GM12878 (cell line): ENCODE measurements around the gene SYNGR1. TPM values are rescaled to one million over a fixed set of nuclear protein-coding genes. Genes with fewer than 3 reads are reported as not detected.

Source experiments
- ATAC-seq: fragments of 200-7000 bp; cut with Tn5 transposase; 3 replicates; pipeline ENCODE4 v1.9.1; 2020; ENCODE audit warnings: mild to moderate bottlenecking, moderate library complexity
- BruUV-seq: library from RNA; stranded (reverse); fragments of 400-500 nt; replicated peaks from 2 replicates; lab custom pipeline; 2021; lab: Mats Ljungman, UMichigan
- CTCF ChIA-PET: fragments of 300-600 bp; sonication (Branson Sonifier 250); formaldehyde crosslinking; extraction: SDS; loops from one replicate; lab custom pipeline; 2021; ENCODE audit warnings: inconsistent platforms; lab: Yijun Ruan, JAX
- POLR2A ChIA-PET: fragments of 350-600 bp; formaldehyde crosslinking; extraction: SDS; loops from one replicate; lab custom pipeline; 2021; ENCODE audit warnings: inconsistent platforms; lab: Charles Lee
- RAD21 ChIA-PET: fragments of 300-600 bp; sonication (Branson Sonifier 250); formaldehyde crosslinking; loops from one replicate; lab custom pipeline; 2023; ENCODE audit warnings: antibody characterized with exemption; ENCODE audit not compliant: unreplicated experiment; lab: Charles Lee
- SMC1A ChIA-PET: fragments of 300-600 bp; sonication (Branson Sonifier 250); formaldehyde crosslinking; loops from one replicate; lab custom pipeline; 2023; ENCODE audit not compliant: unreplicated experiment, uncharacterized antibody; lab: Charles Lee
- DNase-seq: peaks from one replicate; pipeline ENCODE4 v3.0.0-alpha.2; 2011; ENCODE audit warnings: low read depth, low spot score
- FAIRE-seq: peaks from 3 replicates; lab custom pipeline; 2011; peaks lifted over from hg19 to GRCh38; lab: Jason Lieb, UNC
- H2AFZ ChIP-seq: 2 replicates; pipeline ENCODE4 v1.6.0; 2011; ENCODE audit warnings: low read depth, low read length, control low read depth; ENCODE audit not compliant: control insufficient read depth
- H3K27ac ChIP-seq: 2 replicates; pipeline ENCODE4 v1.5.1; 2011; ENCODE audit warnings: control low read depth; ENCODE audit not compliant: control insufficient read depth, insufficient read depth
- H3K27me3 ChIP-seq, 2 experiments: replicated peaks in 1 of 2; 2 replicates each; pipeline versions ENCODE4 v1.6.0 to v1.6.1; 2011; ENCODE audit warnings: low read length in 1 of 2; ENCODE audit not compliant: control insufficient read depth in 2 of 2, insufficient read depth in 2 of 2
- H3K36me3 ChIP-seq, 2 experiments: 2 replicates each; pipeline ENCODE4 v1.5.1; 2011; ENCODE audit warnings: low read length in 1 of 2; ENCODE audit not compliant: control insufficient read depth in 2 of 2, insufficient read depth in 2 of 2
- H3K4me1 ChIP-seq: 2 replicates; pipeline ENCODE4 v1.6.1; 2011; ENCODE audit warnings: mild to moderate bottlenecking, low read length, moderate library complexity, mixed read lengths; ENCODE audit not compliant: control insufficient read depth, insufficient read depth
- H3K4me2 ChIP-seq: 2 replicates; pipeline ENCODE4 v1.6.0; 2011; ENCODE audit warnings: control low read depth; ENCODE audit not compliant: control insufficient read depth, insufficient read depth
- H3K4me3 ChIP-seq: fragments of 200-600 bp; sonication (generic); 2 replicates; pipeline ENCODE4 v1.5.1; 2016
- H3K79me2 ChIP-seq: 2 replicates; pipeline ENCODE4 v1.6.0; 2011; ENCODE audit warnings: low read length; ENCODE audit not compliant: control insufficient read depth, insufficient read depth
- H3K9ac ChIP-seq: 2 replicates; pipeline ENCODE4 v1.8.0; 2011; ENCODE audit warnings: low read length, control low read depth, mixed read lengths; ENCODE audit not compliant: control insufficient read depth, insufficient read depth
- H3K9me3 ChIP-seq: replicated peaks from 3 replicates; pipeline ENCODE4 v1.5.1; 2011; ENCODE audit warnings: mild to moderate bottlenecking, low read length; ENCODE audit not compliant: control insufficient read depth, insufficient read depth
- H4K20me1 ChIP-seq: 2 replicates; pipeline ENCODE4 v1.6.0; 2011; ENCODE audit not compliant: control insufficient read depth, insufficient read depth
- CHD1 ChIP-seq: IDR thresholded peaks from 2 replicates; pipeline ENCODE4 v1.6.1; 2012; ENCODE audit warnings: low read depth, low read length, improper control_type of control experiment
- PRDM15 ChIP-seq: fragments of 450-650 bp; formaldehyde crosslinking; IDR thresholded peaks from 2 replicates; pipeline ENCODE4 v1.4.0; 2020; ENCODE audit warnings: mild to moderate bottlenecking, moderate library complexity
- SP1 ChIP-seq: IDR thresholded peaks from one replicate; pipeline ENCODE4 v1.6.1; 2011; ENCODE audit warnings: low read depth, low read length
- SREBF2 ChIP-seq: IDR thresholded peaks from 2 replicates; pipeline ENCODE4 v1.6.1; 2012; ENCODE audit warnings: mild to moderate bottlenecking, low read length
- TCF12 ChIP-seq: IDR thresholded peaks from 2 replicates; pipeline ENCODE4 v1.6.1; 2011; ENCODE audit warnings: low read depth, mild to moderate bottlenecking, low read length
- WRNIP1 ChIP-seq: IDR thresholded peaks from 2 replicates; pipeline ENCODE4 v1.6.1; 2011; ENCODE audit warnings: low read depth, low read length, improper control_type of control experiment, borderline replicate concordance
- WGBS: methylation state at CpG from one replicate; pipeline ENCODE4 v1.1.6; 2016; ENCODE audit warnings: low lambda C conversion rate; ENCODE audit not compliant: insufficient replicate concordance, insufficient coverage; ENCODE audit errors: missing lambda C conversion rate; 5-methylcytosine and 5-hydroxymethylcytosine counted together
- in situ Hi-C: fragments of 300-500 bp; cut with MboI; formaldehyde crosslinking; loops from 9 replicates; pipeline ENCODE4 v1.14.3; 2018; ENCODE audit warnings: mixed read lengths
- intact Hi-C: fragments of 100-400 bp; cut with micrococcal nuclease; formaldehyde crosslinking; loops from one replicate; pipeline ENCODE4 v1.14.2; 2022; ENCODE audit not compliant: unreplicated experiment
- polyA plus RNA-seq, 11 experiments: library from polyadenylated mRNA; depleted of rRNA in 4 of 11; unstranded in 6 of 11; stranded (reverse) in 5 of 11; fragments of >200 nt; fragmentation: Nextera tagmentation in 4 of 11; fragmentation: Illumina TruSeq in 1 of 11; extraction: Ambion mirVana in 4 of 11; extraction: Trizol in 1 of 11; gene quantifications; 1 replicate in 1 of 11; 2 replicates in 10 of 11; pipeline versions ENCODE4 v1.2.1 to v1.2.3, GENCODE V29; 2011 to 2016; ENCODE audit warnings: inconsistent platforms in 2 of 11, missing spikeins in 2 of 11, low read depth in 1 of 11
- small RNA-seq: library from RNA; depleted of rRNA; stranded (forward); fragments of <200 nt; gene quantifications from one replicate; pipeline ENCODE3, GENCODE V24; 2014
- total RNA-seq, 4 experiments: library from RNA; depleted of rRNA in 3 of 4; stranded (reverse); fragments of >200 nt in 3 of 4; fragmentation: Illumina TruSeq in 1 of 4; extraction: Trizol in 1 of 4; gene quantifications; 2 replicates each; pipeline versions ENCODE4 v1.2.1 to v1.2.3, GENCODE V29; 2013 to 2021

The SYNGR1 gene
- total and polyA plus RNA-seq, 10 of the 15 experiments (the other 5 are each of a cell fraction or from before 2014, with no cell fraction given): 0.87 to 9.2 (median 3.5) TPM

- WGBS: 77% methylated on average over 6 of the region's 6 CpGs
- no peak for FAIRE-seq
- intact Hi-C loops: no loop called here
- H3K27ac ChIP-seq: no peak overlapping the region
- H3K9me3 ChIP-seq: no peaks in the 10 kb centered on the region
- in situ Hi-C loops: no loop called here
- CTCF ChIA-PET: interaction anchor here (1.0 to 5.3 kb wide), 7 partner anchors 24 to 94 kb away, joined by 3 to 37 read pairs (median 7); partner anchors contain the start of gene TAB1
- RAD21 ChIA-PET: no interaction called here
- no peaks in the 10 kb centered on the region for H3K27me3 ChIP-seq
- ATAC-seq: no peak
- SMC1A ChIA-PET: interaction anchor here (1.0 to 1.2 kb wide), 3 partner anchors 10 to 56 kb away, joined by 3 to 4 read pairs (median 4); no protein-coding TSS in a partner anchor
- POLR2A ChIA-PET: interaction anchor here (1.4 kb wide), 1 partner anchor 10 kb away, joined by 3 read pairs; no protein-coding TSS in a partner anchor
- no peak overlapping the region for H3K4me3 ChIP-seq
- no peak for TF ChIP-seq CHD1
- no peak for TF ChIP-seq PRDM15 (CRISPR knock-in tag)
- TF ChIP-seq TCF12: no peak
- TF ChIP-seq SP1: no peak
- TF ChIP-seq SREBF2: no peak
- no peak for TF ChIP-seq WRNIP1
- BruUV-seq: no TSS peak
- no peak overlapping the region for H2AFZ ChIP-seq
- H3K9ac ChIP-seq: no peak overlapping the region
- no peak overlapping the region for H3K4me2 ChIP-seq
- H3K36me3 ChIP-seq: peaks cover 0 to 8% of the 10 kb centered on the region in 2 experiments
- no peaks in the 10 kb centered on the region for H3K79me2 ChIP-seq
- H4K20me1 ChIP-seq: no peaks in the 10 kb centered on the region
- no peak for DNase-seq
- H3K4me1 ChIP-seq: peaks cover 20% of the 10 kb centered on the region
These were observed 84.9 kb downstream of the SYNGR1 start for GRCh38 chr22:39434721-39435120.

Small RNA genes within 50 kb of the gene (small RNA-seq; reads per million reads assigned to genes)
- not detected for gene SNORD43
- gene SNORD83A: 18,823 reads per million, percentile 100 among the genes with 10 or more reads in this experiment
- gene SNORD83B: not detected

Other genes with a start within 250 kb of the SYNGR1 start
Only the 7 nearest of the 9 such genes appear.
- 0.56 and 1.0 TPM in 2 replicates for gene PDGFB, start 105.0 kb upstream of the SYNGR1 start, total RNA-seq (2014; rRNA removed)
- gene PDGFB, start 105.0 kb upstream of the SYNGR1 start, total RNA-seq (2014; rRNA removed; fragmentation: Illumina TruSeq; extraction: Trizol): 0.46 and 0.58 TPM in 2 replicates
- 0.98 and 1.1 TPM in 2 replicates for gene PDGFB, start 105.0 kb upstream of the SYNGR1 start, total RNA-seq (2021)
- not detected in 2 replicates for gene PDGFB, start 105.0 kb upstream of the SYNGR1 start, polyA plus RNA-seq (2011; rRNA removed)
- gene PDGFB, start 105.0 kb upstream of the SYNGR1 start, polyA plus RNA-seq (2014; fragmentation: Illumina TruSeq; extraction: Trizol): 0.29 and 0.57 TPM in 2 replicates
- gene PDGFB, start 105.0 kb upstream of the SYNGR1 start, polyA plus RNA-seq (2014; fragmentation: Nextera tagmentation; extraction: Ambion mirVana): under 1 TPM; 0.13 to 0.19 TPM
- gene PDGFB, start 105.0 kb upstream of the SYNGR1 start, polyA plus RNA-seq (2014; rRNA removed): 0.76 and 0.91 TPM in 2 replicates
- under 1 TPM; 0.23 to 0.24 TPM for gene PDGFB, start 105.0 kb upstream of the SYNGR1 start, polyA plus RNA-seq (2016; fragmentation: Nextera tagmentation; extraction: Ambion mirVana)
- 3,609 and 4,063 TPM in 2 replicates for gene RPL3, start 30.4 kb upstream of the SYNGR1 start, total RNA-seq (2014; rRNA removed)
- gene RPL3, start 30.4 kb upstream of the SYNGR1 start, total RNA-seq (2014; rRNA removed; fragmentation: Illumina TruSeq; extraction: Trizol): 4,008 and 4,055 TPM in 2 replicates
- 3,311 and 3,339 TPM in 2 replicates for gene RPL3, start 30.4 kb upstream of the SYNGR1 start, total RNA-seq (2021)
- 2,932 and 3,630 TPM in 2 replicates for gene RPL3, start 30.4 kb upstream of the SYNGR1 start, polyA plus RNA-seq (2011; rRNA removed)
- gene RPL3, start 30.4 kb upstream of the SYNGR1 start, polyA plus RNA-seq (2014; fragmentation: Illumina TruSeq; extraction: Trizol): 2,337 and 3,976 TPM in 2 replicates
- gene RPL3, start 30.4 kb upstream of the SYNGR1 start, polyA plus RNA-seq (2014; fragmentation: Nextera tagmentation; extraction: Ambion mirVana): 1,000 to 10,000 TPM; 4,597 to 6,791 TPM
- gene RPL3, start 30.4 kb upstream of the SYNGR1 start, polyA plus RNA-seq (2014; rRNA removed): 4,251 and 4,350 TPM in 2 replicates
- gene RPL3, start 30.4 kb upstream of the SYNGR1 start, polyA plus RNA-seq (2016; fragmentation: Nextera tagmentation; extraction: Ambion mirVana): 1,000 to 10,000 TPM; 1,534 to 1,710 TPM
- 9.0 and 10.6 TPM in 2 replicates for gene TAB1, start 49.8 kb downstream of the SYNGR1 start, total RNA-seq (2014; rRNA removed)
- gene TAB1, start 49.8 kb downstream of the SYNGR1 start, total RNA-seq (2014; rRNA removed; fragmentation: Illumina TruSeq; extraction: Trizol): 8.1 and 8.9 TPM in 2 replicates
- gene TAB1, start 49.8 kb downstream of the SYNGR1 start, total RNA-seq (2021): 17.3 and 23.4 TPM in 2 replicates
- 7.0 and 14.8 TPM in 2 replicates for gene TAB1, start 49.8 kb downstream of the SYNGR1 start, polyA plus RNA-seq (2011; rRNA removed)
- 3.9 and 8.1 TPM in 2 replicates for gene TAB1, start 49.8 kb downstream of the SYNGR1 start, polyA plus RNA-seq (2014; fragmentation: Illumina TruSeq; extraction: Trizol)
- under 1 TPM; 0.40 to 0.57 TPM for gene TAB1, start 49.8 kb downstream of the SYNGR1 start, polyA plus RNA-seq (2014; fragmentation: Nextera tagmentation; extraction: Ambion mirVana)
- gene TAB1, start 49.8 kb downstream of the SYNGR1 start, polyA plus RNA-seq (2014; rRNA removed): 14.4 and 16.2 TPM in 2 replicates
- gene TAB1, start 49.8 kb downstream of the SYNGR1 start, polyA plus RNA-seq (2016; fragmentation: Nextera tagmentation; extraction: Ambion mirVana): 10 to 100 TPM; 13.9 to 14.5 TPM
- 11.3 and 12.0 TPM in 2 replicates for gene MGAT3, start 107.0 kb downstream of the SYNGR1 start, total RNA-seq (2014; rRNA removed)
- gene MGAT3, start 107.0 kb downstream of the SYNGR1 start, total RNA-seq (2014; rRNA removed; fragmentation: Illumina TruSeq; extraction: Trizol): 11.8 and 12.5 TPM in 2 replicates
- 38.5 and 40.2 TPM in 2 replicates for gene MGAT3, start 107.0 kb downstream of the SYNGR1 start, total RNA-seq (2021)
- gene MGAT3, start 107.0 kb downstream of the SYNGR1 start, polyA plus RNA-seq (2011; rRNA removed): 9.5 and 16.9 TPM in 2 replicates
- 5.8 and 12.1 TPM in 2 replicates for gene MGAT3, start 107.0 kb downstream of the SYNGR1 start, polyA plus RNA-seq (2014; fragmentation: Illumina TruSeq; extraction: Trizol)
- 1 to 10 TPM in 1 of 2 experiments, under 1 TPM in 1; 0.32 to 1.1 TPM for gene MGAT3, start 107.0 kb downstream of the SYNGR1 start, polyA plus RNA-seq (2014; fragmentation: Nextera tagmentation; extraction: Ambion mirVana)
- gene MGAT3, start 107.0 kb downstream of the SYNGR1 start, polyA plus RNA-seq (2014; rRNA removed): 23.5 and 25.6 TPM in 2 replicates
- gene MGAT3, start 107.0 kb downstream of the SYNGR1 start, polyA plus RNA-seq (2016; fragmentation: Nextera tagmentation; extraction: Ambion mirVana): 1 to 10 TPM; 8.3 to 8.4 TPM
- 27.9 and 28.3 TPM in 2 replicates for gene MIEF1, start 152.3 kb downstream of the SYNGR1 start, total RNA-seq (2014; rRNA removed)
- gene MIEF1, start 152.3 kb downstream of the SYNGR1 start, total RNA-seq (2014; rRNA removed; fragmentation: Illumina TruSeq; extraction: Trizol): 24.0 and 26.4 TPM in 2 replicates
- 50.9 and 52.3 TPM in 2 replicates for gene MIEF1, start 152.3 kb downstream of the SYNGR1 start, total RNA-seq (2021)
- gene MIEF1, start 152.3 kb downstream of the SYNGR1 start, polyA plus RNA-seq (2011; rRNA removed): 21.3 and 27.9 TPM in 2 replicates
- gene MIEF1, start 152.3 kb downstream of the SYNGR1 start, polyA plus RNA-seq (2014; fragmentation: Illumina TruSeq; extraction: Trizol): 33.1 and 35.8 TPM in 2 replicates
- 10 to 100 TPM; 12.4 to 13.8 TPM for gene MIEF1, start 152.3 kb downstream of the SYNGR1 start, polyA plus RNA-seq (2014; fragmentation: Nextera tagmentation; extraction: Ambion mirVana)
- gene MIEF1, start 152.3 kb downstream of the SYNGR1 start, polyA plus RNA-seq (2014; rRNA removed): 30.6 and 35.2 TPM in 2 replicates
- 10 to 100 TPM; 43.2 to 46.3 TPM for gene MIEF1, start 152.3 kb downstream of the SYNGR1 start, polyA plus RNA-seq (2016; fragmentation: Nextera tagmentation; extraction: Ambion mirVana)
- 308 and 320 TPM in 2 replicates for gene ATF4, start 170.6 kb downstream of the SYNGR1 start, total RNA-seq (2014; rRNA removed)
- gene ATF4, start 170.6 kb downstream of the SYNGR1 start, total RNA-seq (2014; rRNA removed; fragmentation: Illumina TruSeq; extraction: Trizol): 340 and 355 TPM in 2 replicates
- gene ATF4, start 170.6 kb downstream of the SYNGR1 start, total RNA-seq (2021): 326 and 331 TPM in 2 replicates
- gene ATF4, start 170.6 kb downstream of the SYNGR1 start, polyA plus RNA-seq (2011; rRNA removed): 566 and 603 TPM in 2 replicates
- gene ATF4, start 170.6 kb downstream of the SYNGR1 start, polyA plus RNA-seq (2014; fragmentation: Illumina TruSeq; extraction: Trizol): 520 and 576 TPM in 2 replicates
- 100 to 1,000 TPM in 1 of 2 experiments, 10 to 100 TPM in 1; 88.3 to 187 TPM for gene ATF4, start 170.6 kb downstream of the SYNGR1 start, polyA plus RNA-seq (2014; fragmentation: Nextera tagmentation; extraction: Ambion mirVana)
- 508 and 605 TPM in 2 replicates for gene ATF4, start 170.6 kb downstream of the SYNGR1 start, polyA plus RNA-seq (2014; rRNA removed)
- gene ATF4, start 170.6 kb downstream of the SYNGR1 start, polyA plus RNA-seq (2016; fragmentation: Nextera tagmentation; extraction: Ambion mirVana): 100 to 1,000 TPM; 165 to 178 TPM
- gene RPS19BP1, start 182.8 kb downstream of the SYNGR1 start, total RNA-seq (2014; rRNA removed): 106 and 132 TPM in 2 replicates
- gene RPS19BP1, start 182.8 kb downstream of the SYNGR1 start, total RNA-seq (2014; rRNA removed; fragmentation: Illumina TruSeq; extraction: Trizol): 36.6 and 47.5 TPM in 2 replicates
- 83.6 and 85.7 TPM in 2 replicates for gene RPS19BP1, start 182.8 kb downstream of the SYNGR1 start, total RNA-seq (2021)
- gene RPS19BP1, start 182.8 kb downstream of the SYNGR1 start, polyA plus RNA-seq (2011; rRNA removed): 48.1 and 71.5 TPM in 2 replicates
- gene RPS19BP1, start 182.8 kb downstream of the SYNGR1 start, polyA plus RNA-seq (2014; fragmentation: Illumina TruSeq; extraction: Trizol): 8.8 and 20.3 TPM in 2 replicates
- 10 to 100 TPM in 1 of 2 experiments, 1 to 10 TPM in 1; 2.7 to 14.3 TPM for gene RPS19BP1, start 182.8 kb downstream of the SYNGR1 start, polyA plus RNA-seq (2014; fragmentation: Nextera tagmentation; extraction: Ambion mirVana)
- gene RPS19BP1, start 182.8 kb downstream of the SYNGR1 start, polyA plus RNA-seq (2014; rRNA removed): 146 and 170 TPM in 2 replicates
- 100 to 1,000 TPM; 178 to 206 TPM for gene RPS19BP1, start 182.8 kb downstream of the SYNGR1 start, polyA plus RNA-seq (2016; fragmentation: Nextera tagmentation; extraction: Ambion mirVana)